ENCODE measurements around the gene CRIP1.

Gene CRIP1

DNA sequence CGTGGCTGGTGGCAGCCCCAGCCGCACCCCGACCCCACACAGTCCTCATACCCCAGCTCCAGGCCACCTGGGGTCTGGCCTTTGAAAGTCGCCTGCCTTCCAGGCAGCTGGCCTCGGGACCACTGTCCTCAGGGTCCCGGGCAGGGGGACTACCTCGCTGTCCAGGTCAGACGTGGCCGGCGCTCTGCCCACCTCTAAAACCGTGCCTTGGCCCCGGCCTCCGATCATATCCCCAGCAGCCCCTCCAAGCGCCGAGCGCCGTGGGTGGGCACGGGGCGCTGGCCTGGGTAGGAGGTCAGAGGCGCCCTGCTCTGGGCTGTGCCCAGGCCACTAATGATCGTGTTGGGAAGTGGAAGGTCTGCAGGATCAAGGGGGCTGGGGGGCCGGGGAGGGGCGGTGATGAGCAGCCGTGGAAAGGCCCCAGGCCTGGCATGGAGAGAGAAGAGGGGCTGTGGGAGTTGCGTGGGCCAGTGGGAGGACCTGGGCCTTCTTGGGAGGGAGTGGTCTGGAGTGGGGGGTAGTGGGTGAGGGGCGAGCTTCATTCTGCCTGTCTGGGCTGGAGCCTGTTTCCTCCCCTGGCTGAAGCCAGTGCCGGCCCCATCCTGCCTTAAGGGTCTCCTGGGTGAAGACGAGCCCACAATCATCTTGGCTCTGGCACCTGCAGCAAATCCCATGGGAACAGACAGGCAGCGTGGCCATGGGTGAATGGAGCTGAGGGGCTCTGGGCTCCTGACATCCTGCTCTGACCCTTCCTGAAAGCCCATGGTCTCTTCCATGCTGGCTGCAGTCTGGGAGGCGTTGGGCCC, 44.6 kb downstream of the CRIP1 start:
- peaks cover 4% of the 10 kb centered on the region; the same call in 1 of the 2 replicates for H3K4me1 ChIP-seq (ENCODE audit: low read length)
- H2AFZ ChIP-seq (ENCODE audit: low read length), result no peak overlapping the region
- H3F3A ChIP-seq (ENCODE audit: insufficient read depth, low read length), result no peaks in the 10 kb centered on the region
- DNase-seq, result no peak
- no peaks in the 10 kb centered on the region for H3K79me2 ChIP-seq (ENCODE audit: low read length)
- H3K4me2 ChIP-seq (ENCODE audit: low read depth, low read length), result no peak overlapping the region
- no peaks in the 10 kb centered on the region for H4K20me1 ChIP-seq (ENCODE audit: insufficient read depth, low read length)
- H3K9me2 ChIP-seq (replicated peaks; ENCODE audit: insufficient read depth, low read length), result no peaks in the 10 kb centered on the region
- H3K36me3 ChIP-seq (replicated peaks; ENCODE audit: insufficient read depth, low read length), result no peaks in the 10 kb centered on the region
- no peak overlapping the region for H3K4me3 ChIP-seq (ENCODE audit: low read length)
- peaks cover 52% of the 10 kb centered on the region for H3K27me3 ChIP-seq (replicated peaks; ENCODE audit: insufficient read depth, low read length)
- H3K27ac ChIP-seq (ENCODE audit: low read length), result no peak overlapping the region
- H3K9me3 ChIP-seq (replicated peaks; ENCODE audit: insufficient read depth, low read length), result no peaks in the 10 kb centered on the region
- TF ChIP-seq EZH2phosphoT487 (IDR thresholded peaks at IDR 0.05; ENCODE audit: low read length), result no peak
- TF ChIP-seq EZH2 (optimal IDR thresholded peaks at IDR 0.05; ENCODE audit: low read depth, low read length), result no peak
- TF ChIP-seq, protein P1, sequence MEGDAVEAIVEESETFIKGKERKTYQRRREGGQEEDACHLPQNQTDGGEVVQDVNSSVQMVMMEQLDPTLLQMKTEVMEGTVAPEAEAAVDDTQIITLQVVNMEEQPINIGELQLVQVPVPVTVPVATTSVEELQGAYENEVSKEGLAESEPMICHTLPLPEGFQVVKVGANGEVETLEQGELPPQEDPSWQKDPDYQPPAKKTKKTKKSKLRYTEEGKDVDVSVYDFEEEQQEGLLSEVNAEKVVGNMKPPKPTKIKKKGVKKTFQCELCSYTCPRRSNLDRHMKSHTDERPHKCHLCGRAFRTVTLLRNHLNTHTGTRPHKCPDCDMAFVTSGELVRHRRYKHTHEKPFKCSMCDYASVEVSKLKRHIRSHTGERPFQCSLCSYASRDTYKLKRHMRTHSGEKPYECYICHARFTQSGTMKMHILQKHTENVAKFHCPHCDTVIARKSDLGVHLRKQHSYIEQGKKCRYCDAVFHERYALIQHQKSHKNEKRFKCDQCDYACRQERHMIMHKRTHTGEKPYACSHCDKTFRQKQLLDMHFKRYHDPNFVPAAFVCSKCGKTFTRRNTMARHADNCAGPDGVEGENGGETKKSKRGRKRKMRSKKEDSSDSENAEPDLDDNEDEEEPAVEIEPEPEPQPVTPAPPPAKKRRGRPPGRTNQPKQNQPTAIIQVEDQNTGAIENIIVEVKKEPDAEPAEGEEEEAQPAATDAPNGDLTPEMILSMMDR (IDR thresholded peaks at IDR 0.05; ENCODE audit: low read length), result no peak
- no peak overlapping the region for H3K9ac ChIP-seq (ENCODE audit: low read length)

DNA sequence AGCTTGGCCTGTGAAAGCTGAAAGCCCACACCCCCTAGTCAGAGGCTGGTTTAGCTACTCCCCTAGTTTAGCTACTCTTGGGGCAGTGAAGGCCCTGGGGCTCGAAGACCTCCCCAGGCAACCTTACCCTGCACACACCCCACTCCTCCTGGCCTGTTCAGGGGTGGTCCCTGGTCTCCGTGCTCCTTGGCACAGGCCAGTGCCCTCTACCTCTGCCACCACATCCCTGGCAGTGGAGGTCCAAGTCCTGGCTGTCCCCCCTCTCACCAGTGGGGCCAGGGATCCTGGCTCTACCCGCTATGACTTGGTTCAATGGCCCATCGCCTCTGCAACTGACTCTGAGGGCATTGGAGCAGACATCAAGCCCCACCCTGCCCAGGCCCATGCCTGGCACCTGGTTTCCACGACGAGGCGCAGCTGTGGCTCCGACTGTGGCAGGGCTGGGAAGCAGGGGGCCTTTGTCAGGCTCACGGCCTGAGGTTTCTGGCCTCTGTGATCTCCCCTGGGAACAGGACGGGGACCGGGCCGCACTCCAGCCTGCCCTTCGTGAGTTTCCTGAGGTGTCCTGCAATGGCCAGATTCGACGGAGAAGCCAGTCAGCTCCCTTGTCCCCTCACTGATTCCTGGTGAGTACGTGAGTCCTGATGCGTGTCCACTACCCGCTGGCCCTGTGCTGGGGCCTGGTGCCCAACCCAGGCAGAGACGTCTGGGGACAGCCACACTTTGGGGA, 45.4 kb downstream of the CRIP1 start:
- Histone ChIP-seq H3K4me3 (ENCODE audit: low read length) (no peak overlapping the region), H3K4me2 (ENCODE audit: low read depth, low read length) (no peak overlapping the region), H3K9me3 (replicated peaks; ENCODE audit: insufficient read depth, low read length) (no peaks in the 10 kb centered on the region), H3K9ac (ENCODE audit: low read length) (no peak overlapping the region), H3K9me2 (replicated peaks; ENCODE audit: insufficient read depth, low read length) (no peaks in the 10 kb centered on the region), H4K20me1 (ENCODE audit: insufficient read depth, low read length) (no peaks in the 10 kb centered on the region), H3F3A (ENCODE audit: insufficient read depth, low read length) (no peaks in the 10 kb centered on the region), H3K36me3 (replicated peaks; ENCODE audit: insufficient read depth, low read length) (no peaks in the 10 kb centered on the region), H3K79me2 (ENCODE audit: low read length) (no peaks in the 10 kb centered on the region), H2AFZ (ENCODE audit: low read length) (no peak overlapping the region), H3K27me3 (replicated peaks; ENCODE audit: insufficient read depth, low read length) (peaks cover 55% of the 10 kb centered on the region), H3K27ac (ENCODE audit: low read length) (no peak overlapping the region), H3K4me1 (ENCODE audit: low read length) (peaks cover 4% of the 10 kb centered on the region; the same call in 1 of the 2 replicates)
- TF ChIP-seq EZH2 (optimal IDR thresholded peaks at IDR 0.05; ENCODE audit: low read depth, low read length) (no peak), EZH2phosphoT487 (IDR thresholded peaks at IDR 0.05; ENCODE audit: low read length) (no peak)
- TF ChIP-seq, protein P1 (IDR thresholded peaks at IDR 0.05; ENCODE audit: low read length), result no peak
- DNase-seq, result no peak

DNA sequence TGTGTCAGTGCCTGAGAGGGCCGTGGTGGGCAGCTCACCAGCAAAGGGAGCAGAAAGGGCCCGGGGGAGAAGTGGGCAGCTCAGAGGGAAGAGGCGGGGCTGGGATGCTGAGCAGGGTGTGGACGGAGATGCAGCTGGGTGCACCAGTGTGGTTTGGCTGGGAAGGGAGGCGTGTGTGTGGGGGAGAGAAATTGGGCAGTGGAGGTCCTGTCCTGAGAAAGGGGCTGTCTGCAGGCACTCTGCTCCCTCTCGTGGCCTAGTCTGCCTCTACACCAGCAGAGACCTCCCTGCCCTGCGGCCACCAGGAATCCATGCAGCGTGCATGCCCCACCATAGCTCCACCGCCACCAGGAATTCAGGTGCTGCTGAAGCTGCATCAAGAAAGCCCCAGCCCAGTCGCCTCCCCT, 46.1 kb downstream of the CRIP1 start:
- Histone ChIP-seq H3K4me2 (ENCODE audit: low read depth, low read length) (no peak overlapping the region), H3K4me1 (ENCODE audit: low read length) (peaks cover 4% of the 10 kb centered on the region; the same call in 1 of the 2 replicates), H2AFZ (ENCODE audit: low read length) (no peak overlapping the region), H4K20me1 (ENCODE audit: insufficient read depth, low read length) (no peaks in the 10 kb centered on the region), H3K9me3 (replicated peaks; ENCODE audit: insufficient read depth, low read length) (no peaks in the 10 kb centered on the region), H3K4me3 (ENCODE audit: low read length) (no peak overlapping the region), H3K79me2 (ENCODE audit: low read length) (no peaks in the 10 kb centered on the region), H3K9me2 (replicated peaks; ENCODE audit: insufficient read depth, low read length) (no peaks in the 10 kb centered on the region), H3K36me3 (replicated peaks; ENCODE audit: insufficient read depth, low read length) (no peaks in the 10 kb centered on the region), H3K27ac (ENCODE audit: low read length) (no peak overlapping the region), H3K27me3 (replicated peaks; ENCODE audit: insufficient read depth, low read length) (peaks cover 56% of the 10 kb centered on the region), H3F3A (ENCODE audit: insufficient read depth, low read length) (no peaks in the 10 kb centered on the region), H3K9ac (ENCODE audit: low read length) (no peak overlapping the region)
- no peak for DNase-seq
- TF ChIP-seq, protein P1 (IDR thresholded peaks at IDR 0.05; ENCODE audit: low read length), result peak; percentile 45
- no peak for TF ChIP-seq EZH2 (optimal IDR thresholded peaks at IDR 0.05; ENCODE audit: low read depth, low read length)

Measured in MM.1S (cell line).